ENCODE measurements around the gene SLC1A7.

GRCh38 chr1:53162621-53163020 is 20.2 kb upstream of the SLC1A7 start:
- no peak for TF ChIP-seq CTCF (IDR thresholded peaks at IDR 0.05)
- no peak for TF ChIP-seq EP300 (IDR thresholded peaks at IDR 0.05)

Measured in sigmoid colon (tissue), 4 donors.